Endothelial cell (in vitro differentiated cells): ENCODE results near the gene LRBA. TPM values are rescaled to one million over a fixed set of nuclear protein-coding genes. Genes with fewer than 3 reads are reported as not detected.
"Not testable (repeated sequence)": the region's sequence is repeated elsewhere in the genome, so short reads cannot be mapped to it uniquely, and the experiment has no call there.

Experiments used
- DNase-seq: peaks from one replicate; pipeline ENCODE4 v3.0.0; 2021; ENCODE audit warnings: low spot score
- H3K27ac Mint-ChIP-seq: one replicate; pipeline ENCODE4 v1.8.0; 2021; ENCODE audit warnings: mixed read lengths, inconsistent platforms; ENCODE audit not compliant: unreplicated experiment
- H3K27me3 Mint-ChIP-seq: one replicate; pipeline ENCODE4 v1.8.0; 2021; ENCODE audit warnings: mild to moderate bottlenecking, moderate library complexity, mixed read lengths, inconsistent platforms; ENCODE audit not compliant: unreplicated experiment
- H3K36me3 Mint-ChIP-seq: one replicate; pipeline ENCODE4 v1.8.0; 2021; ENCODE audit warnings: mild to moderate bottlenecking, low read depth, mixed read lengths, inconsistent platforms; ENCODE audit not compliant: unreplicated experiment
- H3K4me1 Mint-ChIP-seq: one replicate; pipeline ENCODE4 v1.8.0; 2021; ENCODE audit warnings: mild to moderate bottlenecking, mixed read lengths, inconsistent platforms; ENCODE audit not compliant: unreplicated experiment
- H3K4me3 Mint-ChIP-seq: one replicate; pipeline ENCODE4 v1.8.0; 2021; ENCODE audit warnings: mild to moderate bottlenecking, mixed read lengths, inconsistent platforms; ENCODE audit not compliant: unreplicated experiment
- H3K9me3 Mint-ChIP-seq: one replicate; pipeline ENCODE4 v1.8.0; 2021; ENCODE audit warnings: mixed read lengths, inconsistent platforms; ENCODE audit not compliant: unreplicated experiment
- total RNA-seq: library from RNA; stranded (reverse); fragmentation: NEBNext Ultra II Directional; extraction: Animal tissue kit (Norgen Biotek cat#: 25700); gene quantifications from one replicate; pipeline ENCODE4 v1.2.1, GENCODE V29; 2021; ENCODE audit not compliant: unreplicated experiment
- TF ChIP-seq, protein P1 (sequence below): fragments of 200-600 bp; sonication (generic); IDR thresholded peaks from one replicate; pipeline ENCODE4 v1.5.0; 2021; ENCODE audit warnings: antibody characterized with exemption; ENCODE audit not compliant: unreplicated experiment

Gene LRBA
- total RNA-seq, 1 donor from 2014 or later, result 44.3 TPM

GRCh38 chr4:150514709-150515108, 500.4 kb downstream of the LRBA start:
- no peaks in the 10 kb centered on the region for H3K27me3 Mint-ChIP-seq
- H3K9me3 Mint-ChIP-seq, result no peaks in the 10 kb centered on the region
- TF ChIP-seq, protein P1, sequence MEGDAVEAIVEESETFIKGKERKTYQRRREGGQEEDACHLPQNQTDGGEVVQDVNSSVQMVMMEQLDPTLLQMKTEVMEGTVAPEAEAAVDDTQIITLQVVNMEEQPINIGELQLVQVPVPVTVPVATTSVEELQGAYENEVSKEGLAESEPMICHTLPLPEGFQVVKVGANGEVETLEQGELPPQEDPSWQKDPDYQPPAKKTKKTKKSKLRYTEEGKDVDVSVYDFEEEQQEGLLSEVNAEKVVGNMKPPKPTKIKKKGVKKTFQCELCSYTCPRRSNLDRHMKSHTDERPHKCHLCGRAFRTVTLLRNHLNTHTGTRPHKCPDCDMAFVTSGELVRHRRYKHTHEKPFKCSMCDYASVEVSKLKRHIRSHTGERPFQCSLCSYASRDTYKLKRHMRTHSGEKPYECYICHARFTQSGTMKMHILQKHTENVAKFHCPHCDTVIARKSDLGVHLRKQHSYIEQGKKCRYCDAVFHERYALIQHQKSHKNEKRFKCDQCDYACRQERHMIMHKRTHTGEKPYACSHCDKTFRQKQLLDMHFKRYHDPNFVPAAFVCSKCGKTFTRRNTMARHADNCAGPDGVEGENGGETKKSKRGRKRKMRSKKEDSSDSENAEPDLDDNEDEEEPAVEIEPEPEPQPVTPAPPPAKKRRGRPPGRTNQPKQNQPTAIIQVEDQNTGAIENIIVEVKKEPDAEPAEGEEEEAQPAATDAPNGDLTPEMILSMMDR, result no peak
- H3K27ac Mint-ChIP-seq, result no peak overlapping the region
- no peak for DNase-seq
- H3K4me3 Mint-ChIP-seq, result no peak overlapping the region
- H3K36me3 Mint-ChIP-seq, result no peaks in the 10 kb centered on the region
- H3K4me1 Mint-ChIP-seq, result peaks cover 7% of the 10 kb centered on the region

- Mint-ChIP-seq H3K9me3 (no peaks in the 10 kb centered on the region), H3K36me3 (no peaks in the 10 kb centered on the region), H3K27me3 (no peaks in the 10 kb centered on the region), H3K4me3 (no peak overlapping the region), H3K27ac (no peak overlapping the region), H3K4me1 (peaks cover 7% of the 10 kb centered on the region)
- TF ChIP-seq, protein P1, result no peak
- DNase-seq, result no peak
These were observed 504.8 kb downstream of the LRBA start for GRCh38 chr4:150510176-150510865.

- H3K9me3 Mint-ChIP-seq, H3K4me3 Mint-ChIP-seq, H3K36me3 Mint-ChIP-seq, H3K27ac Mint-ChIP-seq, DNase-seq, H3K4me1 Mint-ChIP-seq, H3K27me3 Mint-ChIP-seq: not testable (repeated sequence)
These were observed 507.4 kb downstream of the LRBA start for GRCh38 chr4:150507656-150508055.

- Mint-ChIP-seq H3K27ac (no peak overlapping the region), H3K9me3 (no peaks in the 10 kb centered on the region), H3K27me3 (peaks cover 2% of the 10 kb centered on the region), H3K4me1 (no peaks in the 10 kb centered on the region), H3K4me3 (peak overlapping the region; percentile 8), H3K36me3 (peaks cover 16% of the 10 kb centered on the region)
- TF ChIP-seq, protein P1, result no peak
- no peak for DNase-seq
These were observed 513.1 kb downstream of the LRBA start for GRCh38 chr4:150501983-150502382.

DNA sequence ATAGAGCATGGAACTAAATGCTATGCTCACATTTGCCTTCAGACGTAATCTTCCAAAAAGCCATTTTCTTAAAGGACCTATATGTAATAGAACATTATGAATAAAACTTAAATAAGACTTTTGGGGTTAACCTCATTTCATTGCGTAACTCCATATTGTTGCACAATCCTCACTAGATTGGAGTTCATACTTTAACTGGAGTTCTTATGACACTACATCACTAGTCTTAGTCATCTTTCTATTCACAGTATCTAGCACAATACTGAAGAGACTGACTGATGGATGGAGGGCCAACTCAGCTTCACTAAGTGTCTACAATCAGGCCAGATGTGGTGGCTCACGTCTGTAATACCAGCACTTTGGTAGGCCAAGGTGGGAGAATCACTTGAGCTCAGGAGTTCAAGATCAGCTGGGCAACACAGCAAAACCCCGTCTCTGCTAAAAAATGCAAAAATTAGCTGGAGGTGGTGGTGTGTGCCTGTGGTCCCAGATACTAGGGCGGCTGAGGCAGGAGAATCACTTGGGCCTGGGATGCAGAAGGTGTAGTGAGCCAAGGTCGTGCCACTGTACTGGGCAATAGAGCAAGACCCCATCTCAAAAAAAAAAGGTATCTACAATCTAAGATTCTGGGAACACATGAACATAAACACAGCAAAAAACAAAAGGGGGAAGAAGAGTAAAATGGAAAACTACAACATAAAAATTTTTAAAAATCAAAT, 513.9 kb downstream of the LRBA start:
- Mint-ChIP-seq H3K4me3 (no peak overlapping the region), H3K27me3 (peaks cover 2% of the 10 kb centered on the region), H3K9me3 (no peaks in the 10 kb centered on the region), H3K27ac (no peak overlapping the region), H3K4me1 (no peaks in the 10 kb centered on the region), H3K36me3 (peaks cover 16% of the 10 kb centered on the region)
- TF ChIP-seq, protein P1, result no peak
- no peak for DNase-seq
